PC-9 (cell line): ENCODE data around the gene TOMM5.

Experiments
- EZH2 ChIP-seq: fragments of 200-600 bp; sonication (generic); IDR thresholded peaks from 2 replicates; pipeline ENCODE4 v1.8.0; 2017; ENCODE audit warnings: antibody characterized with exemption, low read depth
- TF ChIP-seq, protein P1 (sequence below): fragments of 200-600 bp; sonication (generic); conservative IDR thresholded peaks from 2 replicates; pipeline ENCODE4 v1.6.1; 2017; ENCODE audit warnings: mixed run types, antibody characterized with exemption, mild to moderate bottlenecking, moderate library complexity

DNA sequence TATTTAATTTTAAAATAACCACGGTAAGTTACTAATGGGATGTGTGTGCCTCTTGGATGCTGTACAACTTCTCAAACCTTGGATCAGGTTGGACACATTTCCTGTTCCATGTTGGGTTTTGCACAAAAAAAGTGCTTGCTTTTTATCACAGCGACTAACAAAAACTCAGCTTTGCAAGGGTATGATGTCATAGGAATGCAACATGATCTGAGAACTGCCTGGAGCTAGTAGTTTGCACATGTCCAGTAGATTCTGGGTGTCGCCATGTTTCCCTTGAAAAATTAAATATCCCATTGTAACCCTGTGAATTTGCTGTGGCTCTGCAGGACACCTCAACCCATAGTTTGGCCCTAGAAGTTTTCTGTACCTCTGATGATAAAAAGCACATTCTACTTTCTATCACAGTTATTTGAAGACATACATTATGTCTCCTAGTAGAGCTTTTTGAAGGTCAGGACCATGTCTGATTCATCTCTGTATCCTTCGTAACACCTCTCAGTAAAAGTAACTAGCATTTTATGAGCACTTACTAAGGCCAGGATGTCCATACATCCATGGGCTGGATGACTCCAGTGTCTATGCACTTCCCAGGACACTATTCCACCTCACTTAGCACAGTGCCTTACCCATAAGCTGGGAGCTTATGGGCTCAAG, 46.8 kb upstream of the TOMM5 start:
- TF ChIP-seq, protein P1, sequence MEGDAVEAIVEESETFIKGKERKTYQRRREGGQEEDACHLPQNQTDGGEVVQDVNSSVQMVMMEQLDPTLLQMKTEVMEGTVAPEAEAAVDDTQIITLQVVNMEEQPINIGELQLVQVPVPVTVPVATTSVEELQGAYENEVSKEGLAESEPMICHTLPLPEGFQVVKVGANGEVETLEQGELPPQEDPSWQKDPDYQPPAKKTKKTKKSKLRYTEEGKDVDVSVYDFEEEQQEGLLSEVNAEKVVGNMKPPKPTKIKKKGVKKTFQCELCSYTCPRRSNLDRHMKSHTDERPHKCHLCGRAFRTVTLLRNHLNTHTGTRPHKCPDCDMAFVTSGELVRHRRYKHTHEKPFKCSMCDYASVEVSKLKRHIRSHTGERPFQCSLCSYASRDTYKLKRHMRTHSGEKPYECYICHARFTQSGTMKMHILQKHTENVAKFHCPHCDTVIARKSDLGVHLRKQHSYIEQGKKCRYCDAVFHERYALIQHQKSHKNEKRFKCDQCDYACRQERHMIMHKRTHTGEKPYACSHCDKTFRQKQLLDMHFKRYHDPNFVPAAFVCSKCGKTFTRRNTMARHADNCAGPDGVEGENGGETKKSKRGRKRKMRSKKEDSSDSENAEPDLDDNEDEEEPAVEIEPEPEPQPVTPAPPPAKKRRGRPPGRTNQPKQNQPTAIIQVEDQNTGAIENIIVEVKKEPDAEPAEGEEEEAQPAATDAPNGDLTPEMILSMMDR: no peak
- TF ChIP-seq EZH2: no peak
